Osteoblast (primary cell): ENCODE results near the gene MMP24OS. TPM values are rescaled to one million over a fixed set of nuclear protein-coding genes. Genes with fewer than 3 reads are reported as not detected.

Source experiments
- DNase-seq: peaks from one replicate; pipeline ENCODE4 v3.0.0; 2011; ENCODE audit warnings: low spot score, mixed read lengths; ENCODE audit not compliant: insufficient read length; ENCODE audit errors: missing footprints
- H2AFZ ChIP-seq: 2 replicates; pipeline ENCODE4 v1.6.0; 2011; ENCODE audit warnings: mild to moderate bottlenecking, low read length
- H3K27ac ChIP-seq: 2 replicates; pipeline ENCODE4 v1.5.1; 2011; ENCODE audit warnings: mild to moderate bottlenecking, low read depth, low read length, moderate library complexity
- H3K27me3 ChIP-seq: 2 replicates; pipeline ENCODE4 v1.6.0; 2012; ENCODE audit warnings: mild to moderate bottlenecking, control low read depth, inconsistent platforms, low read length, moderate library complexity; ENCODE audit not compliant: insufficient read depth
- H3K36me3 ChIP-seq: 2 replicates; pipeline ENCODE4 v1.5.1; 2011; ENCODE audit warnings: mild to moderate bottlenecking, low read length, control low read depth, moderate library complexity; ENCODE audit not compliant: insufficient read depth
- H3K4me1 ChIP-seq: 2 replicates; pipeline ENCODE4 v1.5.1; 2011; ENCODE audit warnings: mild to moderate bottlenecking, low read length, control low read depth, moderate library complexity; ENCODE audit not compliant: insufficient read depth
- H3K4me2 ChIP-seq: 2 replicates; pipeline ENCODE4 v1.6.0; 2011; ENCODE audit warnings: mild to moderate bottlenecking, low read length; ENCODE audit not compliant: insufficient read depth
- H3K4me3 ChIP-seq: fragments of 200-600 bp; sonication (generic); 3 replicates; pipeline ENCODE4 v1.5.1; 2012; ENCODE audit warnings: mild to moderate bottlenecking, low read length, inconsistent platforms; ENCODE audit not compliant: insufficient read depth
- H3K79me2 ChIP-seq: 2 replicates; pipeline ENCODE4 v1.6.0; 2012; ENCODE audit warnings: mild to moderate bottlenecking, low read length, control low read depth, inconsistent platforms; ENCODE audit not compliant: insufficient read depth
- H3K9me3 ChIP-seq: 2 replicates; pipeline ENCODE4 v1.5.1; 2011; ENCODE audit warnings: low read depth, low read length, control low read depth
- H4K20me1 ChIP-seq: 2 replicates; pipeline ENCODE4 v1.6.0; 2012; ENCODE audit warnings: mild to moderate bottlenecking, low read length, control low read depth; ENCODE audit not compliant: insufficient read depth
- CTCF ChIP-seq: IDR thresholded peaks from 2 replicates; pipeline ENCODE4 v1.5.1; 2011; ENCODE audit warnings: mild to moderate bottlenecking, low read depth, low read length, moderate library complexity; ENCODE audit errors: extremely low read depth
- total RNA-seq: library from RNA; depleted of rRNA; stranded (reverse); fragments of >200 nt; gene quantifications from 2 replicates; pipeline ENCODE4 v1.2.3, GENCODE V29; 2012

Gene MMP24OS
- total RNA-seq, 1 donor: 22.1 TPM

GRCh38 chr20:35295058-35295457 lies 17.1 kb upstream of the MMP24OS start:
- no peak for DNase-seq
- no peak overlapping the region for H3K4me2 ChIP-seq
- no peak overlapping the region for H2AFZ ChIP-seq
- no peak for TF ChIP-seq CTCF
- peaks cover 5% of the 10 kb centered on the region for H3K4me1 ChIP-seq
- no peak overlapping the region for H3K27ac ChIP-seq
- H3K27me3 ChIP-seq: peaks cover 3% of the 10 kb centered on the region
- no peaks in the 10 kb centered on the region for H3K79me2 ChIP-seq
- no peaks in the 10 kb centered on the region for H4K20me1 ChIP-seq
- no peaks in the 10 kb centered on the region for H3K36me3 ChIP-seq
- no peak overlapping the region for H3K4me3 ChIP-seq
- no peaks in the 10 kb centered on the region for H3K9me3 ChIP-seq

- no peak overlapping the region for H2AFZ ChIP-seq
Measured at GRCh38 chr20:35294293-35294685, 16.4 kb upstream of the MMP24OS start.

GRCh38 chr20:35293303-35294292 lies 15.7 kb upstream of the MMP24OS start:
- H3K27ac ChIP-seq: no peak overlapping the region
- no peaks in the 10 kb centered on the region for H4K20me1 ChIP-seq
- no peak for TF ChIP-seq CTCF
- no peak overlapping the region for H3K4me3 ChIP-seq
- no peaks in the 10 kb centered on the region for H3K36me3 ChIP-seq
- peak; percentile 73 for DNase-seq
- no peaks in the 10 kb centered on the region for H3K9me3 ChIP-seq
- H3K79me2 ChIP-seq: no peaks in the 10 kb centered on the region
- peaks cover 5% of the 10 kb centered on the region for H3K4me1 ChIP-seq
- no peak overlapping the region for H2AFZ ChIP-seq
- peaks cover 3% of the 10 kb centered on the region for H3K27me3 ChIP-seq
- no peak overlapping the region for H3K4me2 ChIP-seq

More at GRCh38 chr20:35294293-35294685, 16.4 kb upstream of the MMP24OS start:
- peak; percentile 73 for DNase-seq
- Histone ChIP-seq H3K27ac (no peak overlapping the region), H4K20me1 (no peaks in the 10 kb centered on the region), H3K4me1 (peaks cover 5% of the 10 kb centered on the region), H3K27me3 (peaks cover 3% of the 10 kb centered on the region), H3K9me3 (no peaks in the 10 kb centered on the region), H3K36me3 (no peaks in the 10 kb centered on the region), H3K79me2 (no peaks in the 10 kb centered on the region), H3K4me2 (no peak overlapping the region), H3K4me3 (no peak overlapping the region)
- TF ChIP-seq CTCF: no peak
